T-helper 1 cell treated with Interleukin-12 subunit alpha and Interleukin-12 subunit beta and Interleukin-4 antibody, amounts not matched to agents 30 μg/mL and 1 μg/mL, for 36 hours (primary cell): Measurements from ENCODE around the gene UBE2V1.
"Not testable (repeated sequence)": the region's sequence is repeated elsewhere in the genome, so short reads cannot be mapped to it uniquely, and the experiment has no call there.

Experiments
- H3K27ac Mint-ChIP-seq: one replicate; pipeline ENCODE4 v1.8.0; 2021; ENCODE audit warnings: mild to moderate bottlenecking, mixed read lengths
- H3K27me3 Mint-ChIP-seq: one replicate; pipeline ENCODE4 v1.8.0; 2021; ENCODE audit warnings: low read depth, mixed read lengths
- H3K36me3 Mint-ChIP-seq: one replicate; pipeline ENCODE4 v1.8.0; 2021; ENCODE audit warnings: low read depth, mixed read lengths
- H3K4me1 Mint-ChIP-seq: one replicate; pipeline ENCODE4 v1.8.0; 2021; ENCODE audit warnings: low read depth, mixed read lengths
- H3K4me3 Mint-ChIP-seq: one replicate; pipeline ENCODE4 v1.8.0; 2021; ENCODE audit warnings: mild to moderate bottlenecking, moderate library complexity, mixed read lengths
- H3K9me3 Mint-ChIP-seq: one replicate; pipeline ENCODE4 v1.8.0; 2021; ENCODE audit warnings: mixed read lengths

UBE2V1 gene

DNA sequence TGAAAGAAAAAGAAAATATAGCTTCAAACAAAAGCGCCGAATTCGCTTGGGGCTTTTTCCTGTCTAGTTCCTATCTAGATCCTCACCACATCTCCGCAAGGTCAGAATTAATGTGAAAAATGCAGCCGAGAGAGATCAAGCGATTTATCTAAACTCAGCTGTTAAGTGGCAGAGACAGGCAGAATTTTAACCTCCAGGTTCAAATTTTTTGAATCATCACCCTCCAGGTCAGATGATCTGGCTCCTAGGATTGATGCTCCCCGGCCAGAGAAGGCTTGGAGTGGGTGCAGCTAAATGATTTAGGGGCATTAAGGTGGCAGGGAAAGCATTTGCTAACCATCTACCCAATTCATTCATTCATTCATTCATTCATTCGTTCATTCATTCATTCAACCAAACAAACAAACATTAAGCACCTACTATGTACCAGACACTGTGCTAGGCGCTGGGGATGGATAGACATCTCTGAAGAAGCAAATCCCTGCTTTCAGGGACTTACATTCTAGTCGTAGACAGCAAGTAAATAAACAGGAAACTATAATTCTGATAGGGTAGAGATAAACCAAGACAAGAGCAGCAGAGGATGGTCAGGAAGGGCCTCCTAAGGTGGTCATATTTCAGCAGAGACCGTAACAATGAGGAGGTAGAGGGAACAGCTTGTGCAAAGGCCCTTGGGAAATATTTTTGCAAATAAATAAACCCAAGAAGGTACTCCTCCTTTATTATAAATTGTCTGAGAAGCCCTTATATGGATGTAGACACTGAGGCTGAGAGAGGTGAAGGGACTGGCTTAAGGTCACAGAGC, 672 bp upstream of the UBE2V1 start:
- Mint-ChIP-seq H3K27ac (peak overlapping the region; percentile 93), H3K27me3 (no peaks in the 10 kb centered on the region), H3K36me3 (peaks cover 10% of the 10 kb centered on the region), H3K9me3 (no peaks in the 10 kb centered on the region), H3K4me1 (peaks cover 65% of the 10 kb centered on the region), H3K4me3 (peak overlapping the region; percentile 88)

DNA sequence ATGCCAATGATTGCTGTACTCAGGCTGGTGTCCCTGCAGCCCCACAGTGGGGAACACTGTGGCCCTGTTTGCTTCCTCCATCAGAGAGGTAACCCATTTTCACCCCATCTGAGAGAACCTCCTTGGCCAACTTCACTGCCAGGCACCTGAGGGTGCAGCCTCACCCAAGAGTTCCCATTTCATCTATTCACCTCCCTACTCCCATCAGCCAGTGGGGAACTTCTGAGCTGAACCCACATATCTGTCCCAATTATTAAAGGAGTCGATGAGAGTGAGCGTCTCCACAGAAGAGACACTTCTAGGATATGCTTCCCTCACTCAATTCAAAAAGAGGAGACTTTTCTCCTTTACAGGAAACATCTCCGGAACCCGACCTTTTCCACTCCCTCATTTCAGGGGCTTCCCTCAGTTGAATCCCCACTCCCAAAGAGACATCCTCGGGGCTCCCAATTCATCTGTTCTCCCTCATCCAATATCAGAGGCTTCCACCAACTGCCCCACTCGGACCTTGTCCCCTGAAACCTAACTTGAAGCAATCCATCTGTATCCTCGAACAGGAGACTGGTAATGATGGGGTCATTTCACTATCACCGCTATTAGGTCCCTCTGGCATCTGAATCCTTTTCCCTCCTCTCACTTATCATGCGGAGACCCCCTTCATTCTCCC, 988 bp downstream of the UBE2V1 start:
- H3K27ac Mint-ChIP-seq = peak overlapping the region; percentile 97
- H3K4me3 Mint-ChIP-seq = peak overlapping the region; percentile 99

DNA sequence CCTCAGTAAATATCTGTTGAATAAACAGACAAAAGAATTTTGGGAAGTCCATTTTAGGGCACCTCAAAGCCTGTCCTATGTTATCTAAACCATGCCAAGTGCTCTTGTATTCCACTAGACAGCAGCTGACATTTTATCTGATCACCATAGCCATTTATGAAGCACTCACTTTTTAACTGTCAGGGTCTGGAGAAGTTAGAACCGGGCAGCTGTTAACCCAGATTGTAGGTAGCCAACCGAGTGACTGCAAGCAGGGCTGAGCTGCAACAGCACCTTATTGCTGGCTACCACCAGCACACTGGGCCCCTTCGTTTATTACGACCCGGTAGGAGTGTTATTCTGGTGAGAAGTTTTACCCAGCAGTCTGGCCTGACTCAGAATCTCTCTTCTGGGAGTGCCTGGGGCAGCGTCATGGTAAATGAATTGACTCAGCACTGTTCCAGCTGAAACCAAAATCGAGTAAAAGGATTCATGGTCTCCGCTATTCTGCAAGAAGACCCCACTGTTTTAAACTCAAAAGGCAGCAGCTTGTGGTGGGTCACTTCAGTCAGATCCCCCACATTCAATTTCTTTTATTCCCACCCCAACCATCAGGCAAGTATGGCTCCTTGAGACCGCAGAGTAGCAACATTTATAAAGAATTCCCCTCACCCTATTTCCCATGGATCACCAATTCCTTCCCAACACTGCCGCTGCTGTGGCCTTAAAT, 1.7 kb downstream of the UBE2V1 start:
- H3K4me3 Mint-ChIP-seq = peak overlapping the region; percentile 99
- H3K27me3 Mint-ChIP-seq = no peaks in the 10 kb centered on the region
- peak overlapping the region; percentile 97 for H3K27ac Mint-ChIP-seq
- H3K9me3 Mint-ChIP-seq = no peaks in the 10 kb centered on the region
- H3K36me3 Mint-ChIP-seq = peaks cover 20% of the 10 kb centered on the region
- H3K4me1 Mint-ChIP-seq = peaks cover 77% of the 10 kb centered on the region

More for the DNA sequence above, 988 bp downstream of the UBE2V1 start:
- no peaks in the 10 kb centered on the region for H3K27me3 Mint-ChIP-seq
- H3K9me3 Mint-ChIP-seq = no peaks in the 10 kb centered on the region
- H3K36me3 Mint-ChIP-seq = peaks cover 20% of the 10 kb centered on the region
- H3K4me1 Mint-ChIP-seq = peaks cover 76% of the 10 kb centered on the region

DNA sequence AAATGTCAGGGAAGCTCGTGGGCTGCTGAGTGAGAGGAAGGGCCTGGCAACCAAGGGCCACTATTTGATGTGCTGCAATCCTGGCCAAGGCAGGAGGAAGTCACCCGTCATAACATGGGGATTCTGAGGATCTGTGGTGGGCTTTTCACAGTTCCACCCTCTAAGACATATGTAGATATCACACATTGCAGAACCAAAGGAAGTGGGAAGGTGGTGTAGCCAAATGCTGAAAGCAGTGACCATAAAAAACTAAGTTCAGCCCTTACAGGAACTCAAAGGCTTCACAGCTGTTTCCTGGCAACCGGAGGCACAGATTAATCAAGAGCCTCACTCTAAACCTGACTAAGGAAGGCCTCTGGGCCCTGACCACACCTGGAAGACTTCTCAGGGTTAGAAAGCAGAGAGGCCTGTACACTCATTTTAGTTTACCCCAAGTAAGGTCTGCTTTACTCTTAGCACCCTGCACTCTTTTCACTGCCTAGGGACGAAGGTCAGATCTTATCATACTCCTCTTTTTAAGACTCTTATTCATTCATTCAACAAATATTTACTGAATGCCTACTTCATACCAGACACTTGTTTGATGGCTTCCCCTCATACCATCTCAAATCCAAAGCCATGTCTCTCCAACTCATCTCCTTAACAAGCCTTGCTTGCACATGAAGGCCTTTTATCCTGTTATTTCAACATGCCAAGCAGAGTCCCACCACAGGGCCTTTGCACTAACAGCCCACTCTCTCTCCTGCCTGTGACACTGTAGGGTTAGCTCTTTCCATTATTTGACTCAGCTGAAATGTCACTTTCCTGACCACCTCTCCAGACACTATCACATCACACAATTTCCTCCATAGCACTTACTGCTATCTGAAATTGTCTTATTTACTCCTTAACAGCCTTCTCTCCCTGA, 2.6 kb downstream of the UBE2V1 start:
- peak overlapping the region; percentile 84 for H3K27ac Mint-ChIP-seq
- H3K4me3 Mint-ChIP-seq = peak overlapping the region; percentile 99
- H3K4me1 Mint-ChIP-seq = peaks cover 70% of the 10 kb centered on the region
- H3K9me3 Mint-ChIP-seq = no peaks in the 10 kb centered on the region
- H3K27me3 Mint-ChIP-seq = no peaks in the 10 kb centered on the region
- H3K36me3 Mint-ChIP-seq = peaks cover 17% of the 10 kb centered on the region

DNA sequence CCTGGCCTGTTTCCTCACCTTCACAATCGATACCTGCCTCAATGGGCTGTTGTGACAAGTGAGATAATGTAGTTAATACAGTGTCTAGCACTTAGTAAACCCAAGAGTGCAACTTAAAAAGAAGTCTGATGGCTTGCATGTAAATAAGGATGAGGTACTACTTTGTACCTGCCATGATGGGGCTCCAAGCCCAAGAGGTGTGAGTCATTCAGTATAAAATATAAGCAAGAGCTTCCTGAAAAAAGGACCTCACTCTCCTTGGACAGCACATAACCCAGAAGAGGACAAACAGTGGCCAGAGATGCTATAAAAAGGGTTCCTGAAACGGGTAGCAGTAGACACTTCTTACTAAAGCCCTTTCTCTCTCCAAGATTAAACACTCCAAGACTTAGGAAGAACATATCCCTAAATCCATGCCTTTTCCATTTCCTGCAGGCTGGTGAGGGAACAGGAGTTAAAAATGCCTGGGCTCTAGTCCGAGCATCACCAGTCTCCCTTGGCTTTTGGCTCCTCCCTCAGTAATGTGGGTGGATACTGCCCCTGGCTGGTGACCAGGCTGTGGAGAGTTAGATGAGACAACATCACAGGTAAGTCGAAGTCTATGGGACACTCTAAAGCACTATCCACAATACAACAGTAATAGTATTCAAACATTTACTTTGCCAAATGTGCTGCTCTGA, 4.3 kb downstream of the UBE2V1 start:
- peak overlapping the region; percentile 62 for H3K27ac Mint-ChIP-seq
- H3K9me3 Mint-ChIP-seq = no peaks in the 10 kb centered on the region
- peaks cover 19% of the 10 kb centered on the region for H3K36me3 Mint-ChIP-seq
- no peak overlapping the region for H3K4me3 Mint-ChIP-seq
- peaks cover 60% of the 10 kb centered on the region for H3K4me1 Mint-ChIP-seq
- no peaks in the 10 kb centered on the region for H3K27me3 Mint-ChIP-seq

DNA sequence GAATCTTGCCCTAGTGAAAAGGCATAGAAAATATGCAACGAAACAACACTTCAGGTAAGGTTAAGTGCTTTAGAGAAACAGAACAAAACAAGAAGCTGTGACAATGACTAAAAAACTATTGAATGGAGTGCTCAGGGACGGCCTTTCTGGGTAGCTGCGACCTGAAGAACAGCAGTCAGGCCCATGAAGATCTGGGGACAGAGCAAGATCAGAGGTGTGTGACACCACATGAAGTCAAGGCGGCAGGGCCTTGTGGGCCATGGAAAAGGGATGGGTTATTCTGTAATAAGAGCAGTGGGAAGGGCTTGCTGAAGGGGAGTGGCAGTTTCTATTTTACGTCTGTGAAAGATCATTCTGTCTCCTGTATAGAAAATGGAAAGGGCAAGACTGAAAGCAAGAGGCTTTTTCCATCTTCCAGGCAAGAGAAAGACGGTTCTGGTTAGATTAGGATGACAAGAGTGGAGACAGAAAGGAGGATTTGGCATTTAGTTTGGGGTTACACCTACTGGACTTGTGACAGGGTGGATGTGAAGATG, 5.1 kb downstream of the UBE2V1 start:
- H3K4me3 Mint-ChIP-seq = no peak overlapping the region
- H3K9me3 Mint-ChIP-seq = no peaks in the 10 kb centered on the region
- no peaks in the 10 kb centered on the region for H3K27me3 Mint-ChIP-seq
- peaks cover 23% of the 10 kb centered on the region for H3K36me3 Mint-ChIP-seq
- H3K27ac Mint-ChIP-seq = peak overlapping the region; percentile 58
- H3K4me1 Mint-ChIP-seq = peaks cover 56% of the 10 kb centered on the region

DNA sequence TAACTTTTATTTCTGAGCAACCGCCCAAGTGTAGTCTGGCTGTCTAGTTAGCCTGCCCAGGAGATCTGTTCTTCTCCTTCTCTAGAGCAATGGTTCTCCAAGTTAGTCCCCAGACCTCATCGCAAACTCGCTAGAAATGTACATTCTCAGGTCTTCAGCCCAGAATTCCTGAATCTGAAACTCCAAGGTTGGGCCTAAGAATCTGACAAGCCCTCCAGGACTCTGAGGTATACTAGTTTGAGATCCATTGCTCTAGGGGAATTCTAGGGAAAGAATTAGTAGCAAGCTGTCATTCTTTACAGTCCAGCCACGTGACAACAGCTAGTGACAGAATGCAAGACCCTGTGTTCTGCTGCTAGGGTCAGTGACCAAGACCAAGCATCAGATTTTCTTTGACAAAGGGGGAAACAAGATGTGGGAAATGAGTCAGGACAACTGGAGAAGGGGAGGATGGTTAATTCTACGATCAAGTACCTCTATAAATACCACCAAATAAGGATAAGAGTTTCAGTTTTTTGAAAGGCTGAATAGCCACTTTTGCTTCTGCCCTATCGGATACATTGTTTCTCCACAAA, 5.8 kb downstream of the UBE2V1 start:
- Mint-ChIP-seq H3K9me3 (no peaks in the 10 kb centered on the region), H3K27me3 (no peaks in the 10 kb centered on the region), H3K36me3 (peaks cover 23% of the 10 kb centered on the region), H3K27ac (no peak overlapping the region), H3K4me3 (no peak overlapping the region), H3K4me1 (peaks cover 55% of the 10 kb centered on the region)

DNA sequence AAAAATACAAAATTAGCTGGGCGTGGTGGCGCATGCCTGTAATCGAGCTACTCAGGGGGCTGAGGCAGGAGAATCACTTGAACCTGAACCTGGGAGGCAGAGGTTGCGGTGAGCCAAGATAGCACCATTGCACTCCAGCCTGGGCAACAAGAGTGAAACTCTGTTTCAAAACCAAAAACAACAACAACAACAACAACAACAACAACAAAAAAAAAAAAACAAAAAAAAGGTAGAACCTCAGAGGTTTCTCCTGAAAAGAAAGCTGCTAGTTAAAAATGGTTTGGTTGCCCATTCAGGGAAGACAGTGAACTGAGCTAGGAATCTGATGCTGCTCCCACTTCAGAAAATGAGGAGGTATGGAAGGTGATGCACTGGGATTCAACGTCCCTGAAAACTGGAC, 6.3 kb downstream of the UBE2V1 start:
- not testable (repeated sequence) for H3K27me3 Mint-ChIP-seq, H3K27ac Mint-ChIP-seq, H3K9me3 Mint-ChIP-seq, H3K4me3 Mint-ChIP-seq
- peaks cover 26% of the 10 kb centered on the region for H3K36me3 Mint-ChIP-seq
- peaks cover 54% of the 10 kb centered on the region for H3K4me1 Mint-ChIP-seq

DNA sequence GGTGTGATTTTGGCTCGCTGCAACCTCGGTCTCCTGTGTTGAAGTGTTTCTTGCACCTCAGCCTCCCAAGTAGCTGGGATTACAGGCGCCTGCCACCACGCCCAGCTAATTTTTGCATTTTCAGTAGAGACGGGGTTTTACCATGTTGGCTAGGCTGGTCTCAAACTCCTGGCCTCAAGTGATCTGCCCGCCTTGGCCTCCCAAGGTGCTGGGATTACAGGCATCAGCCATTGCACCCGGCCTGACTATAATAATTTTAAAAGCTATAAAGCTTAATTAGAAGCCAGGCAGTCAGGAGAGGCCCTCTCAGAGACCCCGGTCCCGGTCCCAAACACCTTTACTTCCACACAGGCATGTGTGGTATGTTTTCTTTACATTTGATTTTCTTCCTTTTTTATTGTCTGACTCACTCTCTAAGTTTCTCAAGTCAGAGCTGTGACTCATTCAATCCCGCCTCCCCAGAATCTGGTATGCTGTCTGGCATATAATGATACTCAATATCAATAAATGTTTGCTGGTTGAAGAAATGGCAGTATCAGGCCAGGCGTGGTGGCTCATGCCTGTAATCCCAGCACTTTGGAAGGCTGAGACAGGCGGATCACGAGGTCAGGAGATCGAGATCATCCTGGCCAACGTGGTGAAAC, 9.4 kb downstream of the UBE2V1 start:
- peaks cover 25% of the 10 kb centered on the region for H3K36me3 Mint-ChIP-seq
- H3K4me1 Mint-ChIP-seq = peaks cover 33% of the 10 kb centered on the region
- not testable (repeated sequence) for H3K9me3 Mint-ChIP-seq, H3K27me3 Mint-ChIP-seq, H3K4me3 Mint-ChIP-seq, H3K27ac Mint-ChIP-seq

DNA sequence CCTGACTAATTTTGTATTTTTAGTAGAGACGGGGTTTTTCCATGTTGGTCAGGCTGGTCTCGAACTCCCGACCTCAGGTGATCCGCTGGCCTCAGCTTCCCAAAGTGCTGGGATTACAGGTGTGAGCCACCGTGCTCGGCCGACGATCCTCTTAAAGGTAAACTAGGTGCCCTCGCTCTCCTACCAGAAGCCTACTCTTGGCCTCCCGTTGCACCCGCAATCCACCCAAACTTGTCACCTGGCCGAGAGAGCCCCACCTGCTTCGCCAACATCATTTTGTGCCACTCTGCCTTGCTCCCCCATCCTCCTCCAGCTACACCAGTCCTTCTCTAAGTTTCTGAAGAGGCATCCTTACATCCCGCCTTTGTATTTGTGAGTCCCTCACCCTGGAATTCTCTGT, 10.4 kb downstream of the UBE2V1 start:
- Mint-ChIP-seq H3K36me3 (peaks cover 26% of the 10 kb centered on the region), H3K4me1 (peaks cover 30% of the 10 kb centered on the region)
- H3K27me3 Mint-ChIP-seq, H3K9me3 Mint-ChIP-seq, H3K4me3 Mint-ChIP-seq, H3K27ac Mint-ChIP-seq: not testable (repeated sequence)

DNA sequence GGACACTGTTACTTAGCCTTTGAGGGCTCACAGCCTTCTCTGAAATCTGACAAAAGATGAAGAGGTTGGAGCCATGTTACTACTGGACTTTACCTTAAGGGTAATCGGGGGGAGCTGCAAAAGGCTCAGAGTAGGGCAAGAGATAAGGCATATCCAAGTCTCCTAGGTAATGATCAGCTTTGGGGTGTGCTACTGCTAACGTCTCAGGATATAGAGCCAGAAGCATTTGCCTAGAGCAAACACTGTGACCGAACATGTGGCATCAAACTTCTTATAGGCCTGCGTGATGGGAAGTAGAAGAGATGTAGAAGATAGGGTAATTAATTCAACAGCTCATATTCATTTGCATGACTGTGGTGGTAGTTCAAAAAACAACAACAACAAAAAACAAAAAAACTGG, 11.1 kb downstream of the UBE2V1 start:
- Mint-ChIP-seq H3K27me3 (no peaks in the 10 kb centered on the region), H3K4me1 (peaks cover 27% of the 10 kb centered on the region), H3K36me3 (peaks cover 24% of the 10 kb centered on the region), H3K9me3 (no peaks in the 10 kb centered on the region), H3K4me3 (no peak overlapping the region), H3K27ac (no peak overlapping the region)

DNA sequence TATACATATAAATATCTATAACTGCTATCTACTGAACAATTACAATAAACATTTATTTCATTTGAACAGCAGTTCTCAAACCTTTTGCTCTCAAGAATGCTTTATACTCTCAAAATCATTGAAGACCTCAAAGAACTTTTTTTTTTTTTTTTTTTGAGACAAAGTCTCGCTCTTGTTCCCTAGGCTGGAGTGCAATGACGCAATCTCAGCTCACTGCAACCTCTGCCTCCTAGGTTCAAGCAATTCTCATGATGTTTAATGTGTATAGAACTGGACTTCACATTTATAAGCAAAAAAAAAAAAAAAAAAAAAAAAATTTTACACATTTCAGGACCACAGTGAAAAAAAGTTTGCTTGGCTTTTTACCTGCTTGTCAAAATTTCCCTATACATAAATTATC, 11.7 kb downstream of the UBE2V1 start:
- Mint-ChIP-seq H3K4me3 (no peak overlapping the region), H3K27ac (no peak overlapping the region), H3K36me3 (peaks cover 29% of the 10 kb centered on the region), H3K4me1 (peaks cover 27% of the 10 kb centered on the region), H3K27me3 (no peaks in the 10 kb centered on the region), H3K9me3 (no peaks in the 10 kb centered on the region)

DNA sequence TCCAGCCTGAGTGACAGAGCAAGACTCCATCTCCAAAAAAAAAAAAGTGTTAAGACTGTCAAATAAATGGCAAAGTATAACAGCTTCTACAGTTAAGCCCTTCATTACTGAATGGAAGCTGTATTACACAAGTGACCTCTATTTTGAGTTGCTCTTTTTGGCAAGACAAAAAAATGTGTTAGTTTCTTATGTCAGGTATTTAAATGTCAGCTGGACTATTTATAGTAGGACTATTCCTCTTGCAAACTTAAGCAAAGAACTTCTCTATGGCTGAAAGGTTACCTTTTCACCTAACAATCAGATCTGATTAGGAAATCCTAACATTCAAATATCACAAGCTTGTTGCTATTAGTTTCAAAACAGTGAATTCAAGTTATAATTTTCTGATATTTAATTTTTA, 12.4 kb downstream of the UBE2V1 start:
- Mint-ChIP-seq H3K27me3 (no peaks in the 10 kb centered on the region), H3K27ac (no peak overlapping the region), H3K36me3 (peaks cover 30% of the 10 kb centered on the region), H3K4me3 (no peak overlapping the region), H3K9me3 (no peaks in the 10 kb centered on the region), H3K4me1 (peaks cover 27% of the 10 kb centered on the region)
